ENCODE results near the gene ITFG2.

Gene ITFG2

DNA sequence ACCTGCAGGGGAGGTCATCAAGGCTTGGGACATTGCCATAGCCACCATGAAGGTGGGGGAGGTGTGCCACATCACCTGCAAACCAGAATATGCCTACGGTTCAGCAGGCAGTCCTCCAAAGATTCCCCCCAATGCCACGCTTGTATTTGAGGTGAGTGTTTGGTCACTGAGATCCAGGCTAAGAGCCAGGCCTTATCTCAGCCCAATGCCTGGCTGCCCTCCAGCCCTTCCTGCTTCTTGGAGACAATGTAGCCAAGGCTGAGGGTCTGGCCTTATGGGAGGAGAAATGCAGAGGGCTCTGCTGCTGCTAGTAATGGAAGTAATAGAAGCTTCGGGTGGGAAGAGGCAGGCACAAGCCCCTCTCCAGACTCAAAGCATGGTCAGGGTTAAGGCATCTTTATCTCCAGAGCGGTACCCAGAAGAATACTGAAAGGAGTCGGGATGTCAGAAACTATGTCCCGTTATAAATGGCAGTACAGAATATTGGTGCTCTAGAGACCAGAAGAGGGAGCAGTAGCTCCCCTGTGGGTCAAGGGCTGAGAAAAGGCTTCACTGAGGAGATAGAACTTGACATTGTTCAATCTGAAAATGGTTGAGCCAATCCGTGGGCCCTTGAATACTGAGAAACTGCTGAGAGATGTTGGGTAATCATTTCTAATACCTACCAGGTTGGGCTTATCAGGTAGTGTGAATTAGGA, 14.6 kb upstream of the ITFG2 start:
- TF ChIP-seq, protein P1, sequence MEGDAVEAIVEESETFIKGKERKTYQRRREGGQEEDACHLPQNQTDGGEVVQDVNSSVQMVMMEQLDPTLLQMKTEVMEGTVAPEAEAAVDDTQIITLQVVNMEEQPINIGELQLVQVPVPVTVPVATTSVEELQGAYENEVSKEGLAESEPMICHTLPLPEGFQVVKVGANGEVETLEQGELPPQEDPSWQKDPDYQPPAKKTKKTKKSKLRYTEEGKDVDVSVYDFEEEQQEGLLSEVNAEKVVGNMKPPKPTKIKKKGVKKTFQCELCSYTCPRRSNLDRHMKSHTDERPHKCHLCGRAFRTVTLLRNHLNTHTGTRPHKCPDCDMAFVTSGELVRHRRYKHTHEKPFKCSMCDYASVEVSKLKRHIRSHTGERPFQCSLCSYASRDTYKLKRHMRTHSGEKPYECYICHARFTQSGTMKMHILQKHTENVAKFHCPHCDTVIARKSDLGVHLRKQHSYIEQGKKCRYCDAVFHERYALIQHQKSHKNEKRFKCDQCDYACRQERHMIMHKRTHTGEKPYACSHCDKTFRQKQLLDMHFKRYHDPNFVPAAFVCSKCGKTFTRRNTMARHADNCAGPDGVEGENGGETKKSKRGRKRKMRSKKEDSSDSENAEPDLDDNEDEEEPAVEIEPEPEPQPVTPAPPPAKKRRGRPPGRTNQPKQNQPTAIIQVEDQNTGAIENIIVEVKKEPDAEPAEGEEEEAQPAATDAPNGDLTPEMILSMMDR (IDR thresholded peaks at IDR 0.05) = peak; percentile 13
- H3K9me3 Mint-ChIP-seq = no peaks in the 10 kb centered on the region
- H3K27ac Mint-ChIP-seq = peak overlapping the region; percentile 90
- peaks cover 60% of the 10 kb centered on the region for H3K36me3 Mint-ChIP-seq (ENCODE audit: low read depth)
- H3K4me1 Mint-ChIP-seq = peaks cover 28% of the 10 kb centered on the region
- peak overlapping the region; percentile 95 for H3K4me3 Mint-ChIP-seq
- no peak for DNase-seq
- peaks cover 6% of the 10 kb centered on the region for H3K27me3 Mint-ChIP-seq (ENCODE audit: low read depth, poor library complexity)

DNA sequence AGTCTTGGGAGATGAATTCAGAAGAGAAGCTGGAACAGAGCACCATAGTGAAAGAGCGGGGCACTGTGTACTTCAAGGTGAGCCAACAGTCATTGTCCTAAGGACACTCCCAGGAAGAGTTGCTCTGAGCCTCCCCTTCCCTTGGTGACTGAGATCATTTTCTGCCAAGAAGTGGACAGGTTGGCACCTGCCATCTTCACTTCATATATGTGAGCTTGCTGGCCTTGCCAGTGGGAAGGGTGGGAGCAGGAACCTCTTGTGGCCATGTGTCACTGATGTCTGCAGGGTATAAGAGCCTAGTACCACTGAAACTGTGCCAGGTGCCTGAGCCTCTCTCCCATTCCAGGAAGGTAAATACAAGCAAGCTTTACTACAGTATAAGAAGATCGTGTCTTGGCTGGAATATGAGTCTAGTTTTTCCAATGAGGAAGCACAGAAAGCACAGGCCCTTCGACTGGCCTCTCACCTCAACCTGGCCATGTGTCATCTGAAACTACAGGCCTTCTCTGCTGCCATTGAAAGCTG, 12.4 kb upstream of the ITFG2 start:
- Mint-ChIP-seq H3K36me3 (ENCODE audit: low read depth) (peaks cover 78% of the 10 kb centered on the region), H3K4me3 (no peak overlapping the region), H3K27me3 (ENCODE audit: low read depth, poor library complexity) (no peaks in the 10 kb centered on the region), H3K9me3 (no peaks in the 10 kb centered on the region), H3K27ac (no peak overlapping the region), H3K4me1 (peaks cover 30% of the 10 kb centered on the region)
- DNase-seq = no peak
- TF ChIP-seq, protein P1 (IDR thresholded peaks at IDR 0.05) = no peak

DNA sequence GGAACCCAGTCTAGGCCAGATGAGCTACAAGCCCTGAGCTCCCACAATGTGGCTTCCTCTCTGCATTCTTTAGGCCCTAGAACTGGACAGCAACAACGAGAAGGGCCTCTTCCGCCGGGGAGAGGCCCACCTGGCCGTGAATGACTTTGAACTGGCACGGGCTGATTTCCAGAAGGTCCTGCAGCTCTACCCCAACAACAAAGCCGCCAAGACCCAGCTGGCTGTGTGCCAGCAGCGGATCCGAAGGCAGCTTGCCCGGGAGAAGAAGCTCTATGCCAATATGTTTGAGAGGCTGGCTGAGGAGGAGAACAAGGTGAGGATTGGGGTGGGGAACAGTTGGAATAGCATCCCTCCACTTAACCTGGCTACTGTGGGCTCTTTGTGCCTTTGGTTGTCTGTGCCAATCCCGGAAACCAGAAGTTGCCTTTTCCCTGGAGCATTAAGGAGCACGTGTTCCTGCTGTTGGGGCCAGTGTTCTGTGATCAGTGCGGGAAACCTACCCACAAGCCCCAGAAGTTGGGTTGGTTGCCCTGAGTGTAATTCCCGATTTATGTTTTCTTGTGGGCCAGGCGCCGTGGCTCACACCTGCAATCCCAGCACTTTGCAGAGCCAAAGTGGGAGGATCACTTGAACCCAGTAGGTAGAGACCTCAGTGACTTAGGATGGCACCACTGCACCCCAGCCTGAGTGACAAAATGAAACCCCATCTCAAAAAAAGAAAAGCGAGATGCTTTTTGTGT, 11.3 kb upstream of the ITFG2 start:
- DNase-seq = no peak
- Mint-ChIP-seq H3K4me1 (peaks cover 27% of the 10 kb centered on the region), H3K9me3 (no peaks in the 10 kb centered on the region), H3K4me3 (no peak overlapping the region), H3K27me3 (ENCODE audit: low read depth, poor library complexity) (no peaks in the 10 kb centered on the region), H3K36me3 (ENCODE audit: low read depth) (peaks cover 84% of the 10 kb centered on the region), H3K27ac (no peak overlapping the region)
- TF ChIP-seq, protein P1 (IDR thresholded peaks at IDR 0.05) = no peak

DNA sequence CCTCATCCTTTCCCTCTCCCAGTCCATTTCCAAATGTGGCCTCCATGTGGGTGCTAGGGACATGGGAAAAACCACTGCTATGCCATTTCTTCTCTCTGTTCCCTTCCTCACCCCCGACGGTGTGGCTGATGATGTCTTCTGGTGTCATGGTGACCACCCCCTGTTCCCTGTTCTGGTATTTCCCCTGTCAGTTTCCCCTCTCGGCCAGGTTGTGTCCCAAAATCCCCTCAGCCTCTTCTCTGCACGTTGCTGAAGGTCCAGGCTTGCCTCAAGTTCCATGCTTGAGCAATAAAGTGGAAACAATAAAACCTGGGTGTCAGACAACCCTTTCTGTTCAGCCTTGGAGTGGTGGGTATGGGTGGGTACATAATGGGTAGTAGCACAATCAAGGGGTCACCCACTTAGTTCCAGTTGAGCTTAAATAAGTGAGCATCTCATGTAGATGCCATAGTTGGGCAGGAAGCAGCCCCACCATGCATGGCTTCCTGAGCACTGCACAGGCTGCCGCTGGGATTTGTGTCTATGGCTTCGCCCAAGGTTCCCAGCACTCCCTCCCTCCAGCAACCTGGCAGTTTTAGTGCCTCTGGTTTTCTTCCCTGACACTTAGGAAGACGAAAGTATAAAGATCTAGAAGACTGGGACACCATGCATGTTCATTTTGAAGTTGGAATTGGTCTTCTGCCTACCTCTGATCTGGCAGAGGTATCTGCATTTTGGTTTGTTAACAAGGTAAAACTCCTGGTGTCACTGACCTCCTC, 8.7 kb upstream of the ITFG2 start:
- DNase-seq = no peak
- H3K4me1 Mint-ChIP-seq = peaks cover 9% of the 10 kb centered on the region
- H3K27ac Mint-ChIP-seq = peak overlapping the region; percentile 64
- no peaks in the 10 kb centered on the region for H3K27me3 Mint-ChIP-seq (ENCODE audit: low read depth, poor library complexity)
- TF ChIP-seq, protein P1 (IDR thresholded peaks at IDR 0.05) = no peak
- peaks cover 72% of the 10 kb centered on the region for H3K36me3 Mint-ChIP-seq (ENCODE audit: low read depth)
- H3K4me3 Mint-ChIP-seq = no peak overlapping the region
- no peaks in the 10 kb centered on the region for H3K9me3 Mint-ChIP-seq

DNA sequence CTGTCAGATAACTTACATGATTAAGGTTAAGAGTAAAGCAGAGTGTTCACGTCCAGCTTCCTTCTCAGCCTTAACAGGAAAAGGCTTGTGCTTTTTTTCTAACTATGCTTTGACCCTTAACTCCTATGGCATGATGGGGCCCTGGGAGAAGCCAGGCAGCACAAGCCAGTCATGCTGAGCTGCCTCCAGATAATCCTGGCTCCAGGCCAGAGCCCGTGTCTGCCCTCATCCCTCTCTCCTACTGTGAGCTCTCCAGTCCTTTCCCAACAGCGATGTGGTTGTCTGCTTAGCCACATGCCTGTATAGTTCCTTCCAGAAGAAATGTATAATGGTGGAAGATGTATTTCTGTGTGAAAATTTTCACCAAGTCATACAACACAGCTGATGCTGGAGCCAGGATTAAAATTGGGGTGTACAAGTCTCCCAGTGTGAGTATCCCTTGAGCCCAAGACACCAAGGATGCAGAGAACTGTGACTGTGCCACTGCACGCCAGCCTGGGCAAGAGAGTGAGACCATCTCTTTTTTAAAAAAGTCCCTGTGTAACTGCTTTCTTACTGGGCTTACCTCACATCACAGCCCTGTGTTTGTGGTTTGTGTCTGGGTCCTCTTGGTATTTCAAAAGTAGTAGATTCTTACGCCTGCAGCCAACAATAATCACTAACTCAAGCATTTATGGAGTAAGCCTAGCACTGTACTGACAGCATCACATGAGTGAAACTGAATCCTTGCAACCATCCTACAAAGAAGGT, 7.9 kb upstream of the ITFG2 start:
- Mint-ChIP-seq H3K4me3 (no peak overlapping the region), H3K9me3 (no peaks in the 10 kb centered on the region), H3K4me1 (peaks cover 9% of the 10 kb centered on the region), H3K36me3 (ENCODE audit: low read depth) (peaks cover 65% of the 10 kb centered on the region), H3K27me3 (ENCODE audit: low read depth, poor library complexity) (no peaks in the 10 kb centered on the region), H3K27ac (peak overlapping the region; percentile 52)
- DNase-seq = no peak
- TF ChIP-seq, protein P1 (IDR thresholded peaks at IDR 0.05) = no peak

All from nephron progenitor cell (in vitro differentiated cells).